Chondrocyte (in vitro differentiated cells): ENCODE data around the gene CST9. TPM values are rescaled to one million over a fixed set of nuclear protein-coding genes. Genes with fewer than 3 reads are reported as not detected.

Experiments
- DNase-seq: peaks from one replicate; pipeline ENCODE4 v3.0.0; 2021; ENCODE audit warnings: mixed read lengths, low spot score
- H3K27ac Mint-ChIP-seq: one replicate; pipeline ENCODE4 v1.8.0; 2021; ENCODE audit warnings: mild to moderate bottlenecking, moderate library complexity, mixed read lengths; ENCODE audit not compliant: unreplicated experiment
- H3K27me3 Mint-ChIP-seq: 2 replicates; pipeline ENCODE4 v1.8.0; 2021; ENCODE audit warnings: low read depth, mixed read lengths
- H3K36me3 Mint-ChIP-seq: 2 replicates; pipeline ENCODE4 v1.8.0; 2021; ENCODE audit warnings: low read depth, mixed read lengths
- H3K4me1 Mint-ChIP-seq: 2 replicates; pipeline ENCODE4 v1.8.0; 2021; ENCODE audit warnings: low read depth, mild to moderate bottlenecking, mixed read lengths
- H3K4me3 Mint-ChIP-seq: one replicate; pipeline ENCODE4 v1.8.0; 2021; ENCODE audit warnings: mild to moderate bottlenecking, moderate library complexity, mixed read lengths; ENCODE audit not compliant: unreplicated experiment
- H3K9me3 Mint-ChIP-seq: 2 replicates; pipeline ENCODE4 v1.8.0; 2021; ENCODE audit warnings: low read depth, mixed read lengths
- total RNA-seq: library from RNA; stranded (reverse); gene quantifications from 3 replicates; pipeline ENCODE4 v1.2.1, GENCODE V29; 2021
- TF ChIP-seq, protein P1 (sequence below): fragments of 200-600 bp; sonication (generic); IDR thresholded peaks from 2 replicates; pipeline ENCODE4 v1.5.0; 2021; ENCODE audit warnings: antibody characterized with exemption, mild to moderate bottlenecking, moderate library complexity

CST9 gene
- total RNA-seq, 1 donor from 2014 or later, result not detected

DNA sequence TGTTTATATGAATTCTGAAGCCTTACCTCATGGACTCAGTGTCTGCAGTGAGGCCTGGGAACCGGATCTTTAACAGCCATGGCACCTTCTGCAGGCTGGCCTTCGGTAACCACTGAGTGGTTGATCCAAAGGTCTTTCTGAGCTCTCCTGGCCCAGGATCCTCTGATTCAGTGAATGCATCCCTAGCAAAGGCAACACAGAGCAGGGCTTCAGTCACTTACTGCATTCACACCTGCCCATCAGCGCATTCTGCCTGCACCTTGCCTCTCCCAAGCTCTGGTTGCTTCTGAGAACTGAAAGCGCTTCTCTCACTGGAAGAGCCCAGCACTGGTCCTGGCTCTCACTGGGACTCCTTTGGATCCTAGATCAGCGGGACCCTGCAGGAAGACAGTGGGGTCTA is 8.4 kb upstream of the CST9 start:
- H3K4me1 Mint-ChIP-seq, result no peaks in the 10 kb centered on the region
- H3K4me3 Mint-ChIP-seq, result no peak overlapping the region
- DNase-seq, result no peak
- no peaks in the 10 kb centered on the region for H3K36me3 Mint-ChIP-seq
- H3K27ac Mint-ChIP-seq, result no peak overlapping the region
- H3K27me3 Mint-ChIP-seq, result peaks cover 4% of the 10 kb centered on the region
- TF ChIP-seq, protein P1, sequence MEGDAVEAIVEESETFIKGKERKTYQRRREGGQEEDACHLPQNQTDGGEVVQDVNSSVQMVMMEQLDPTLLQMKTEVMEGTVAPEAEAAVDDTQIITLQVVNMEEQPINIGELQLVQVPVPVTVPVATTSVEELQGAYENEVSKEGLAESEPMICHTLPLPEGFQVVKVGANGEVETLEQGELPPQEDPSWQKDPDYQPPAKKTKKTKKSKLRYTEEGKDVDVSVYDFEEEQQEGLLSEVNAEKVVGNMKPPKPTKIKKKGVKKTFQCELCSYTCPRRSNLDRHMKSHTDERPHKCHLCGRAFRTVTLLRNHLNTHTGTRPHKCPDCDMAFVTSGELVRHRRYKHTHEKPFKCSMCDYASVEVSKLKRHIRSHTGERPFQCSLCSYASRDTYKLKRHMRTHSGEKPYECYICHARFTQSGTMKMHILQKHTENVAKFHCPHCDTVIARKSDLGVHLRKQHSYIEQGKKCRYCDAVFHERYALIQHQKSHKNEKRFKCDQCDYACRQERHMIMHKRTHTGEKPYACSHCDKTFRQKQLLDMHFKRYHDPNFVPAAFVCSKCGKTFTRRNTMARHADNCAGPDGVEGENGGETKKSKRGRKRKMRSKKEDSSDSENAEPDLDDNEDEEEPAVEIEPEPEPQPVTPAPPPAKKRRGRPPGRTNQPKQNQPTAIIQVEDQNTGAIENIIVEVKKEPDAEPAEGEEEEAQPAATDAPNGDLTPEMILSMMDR, result no peak
- no peaks in the 10 kb centered on the region for H3K9me3 Mint-ChIP-seq

DNA sequence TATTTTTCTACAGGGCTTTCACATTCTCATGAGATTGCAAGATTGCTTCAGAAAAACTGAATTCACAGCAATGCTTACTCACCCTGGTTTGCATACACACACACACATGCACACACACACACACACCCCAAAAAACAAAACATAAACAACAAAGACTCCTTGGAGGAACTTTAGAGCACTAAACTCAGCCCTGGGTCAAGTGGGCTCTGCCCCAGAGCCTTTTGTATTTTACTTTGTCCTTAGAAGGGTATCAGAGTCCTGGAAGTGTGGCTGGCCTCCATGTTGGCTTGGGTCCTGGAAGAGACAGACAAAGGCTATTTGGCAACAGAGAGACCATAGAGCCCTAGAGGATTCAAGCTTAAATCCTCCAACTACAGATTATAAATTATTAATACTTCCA is 8.0 kb upstream of the CST9 start:
- H3K27ac Mint-ChIP-seq, result no peak overlapping the region
- no peaks in the 10 kb centered on the region for H3K4me1 Mint-ChIP-seq
- DNase-seq, result no peak
- H3K4me3 Mint-ChIP-seq, result no peak overlapping the region
- H3K27me3 Mint-ChIP-seq, result peaks cover 4% of the 10 kb centered on the region
- no peaks in the 10 kb centered on the region for H3K36me3 Mint-ChIP-seq
- no peaks in the 10 kb centered on the region for H3K9me3 Mint-ChIP-seq
- TF ChIP-seq, protein P1, result no peak

DNA sequence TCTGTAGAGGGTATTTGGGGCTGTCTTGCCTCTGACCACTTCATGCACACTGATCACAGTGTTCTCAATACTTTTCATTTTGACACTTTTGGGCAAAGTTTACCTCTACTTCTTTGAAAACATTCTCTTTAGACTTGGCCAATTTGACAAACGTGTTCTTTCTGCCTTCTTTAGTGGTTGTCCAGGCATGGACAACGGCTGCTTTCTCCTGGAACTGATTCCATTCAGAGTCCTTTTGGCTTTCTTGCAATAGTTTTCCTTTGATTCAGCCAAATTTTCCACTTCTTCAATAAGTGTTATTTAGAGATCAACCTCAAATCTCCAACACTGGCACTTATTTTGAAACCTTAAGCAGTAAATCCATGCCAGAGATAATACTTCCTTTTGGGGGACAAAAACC is 6.7 kb upstream of the CST9 start:
- no peaks in the 10 kb centered on the region for H3K4me1 Mint-ChIP-seq
- no peak overlapping the region for H3K27ac Mint-ChIP-seq
- no peaks in the 10 kb centered on the region for H3K9me3 Mint-ChIP-seq
- no peaks in the 10 kb centered on the region for H3K36me3 Mint-ChIP-seq
- TF ChIP-seq, protein P1, result no peak
- no peak for DNase-seq
- H3K27me3 Mint-ChIP-seq, result no peaks in the 10 kb centered on the region
- no peak overlapping the region for H3K4me3 Mint-ChIP-seq

DNA sequence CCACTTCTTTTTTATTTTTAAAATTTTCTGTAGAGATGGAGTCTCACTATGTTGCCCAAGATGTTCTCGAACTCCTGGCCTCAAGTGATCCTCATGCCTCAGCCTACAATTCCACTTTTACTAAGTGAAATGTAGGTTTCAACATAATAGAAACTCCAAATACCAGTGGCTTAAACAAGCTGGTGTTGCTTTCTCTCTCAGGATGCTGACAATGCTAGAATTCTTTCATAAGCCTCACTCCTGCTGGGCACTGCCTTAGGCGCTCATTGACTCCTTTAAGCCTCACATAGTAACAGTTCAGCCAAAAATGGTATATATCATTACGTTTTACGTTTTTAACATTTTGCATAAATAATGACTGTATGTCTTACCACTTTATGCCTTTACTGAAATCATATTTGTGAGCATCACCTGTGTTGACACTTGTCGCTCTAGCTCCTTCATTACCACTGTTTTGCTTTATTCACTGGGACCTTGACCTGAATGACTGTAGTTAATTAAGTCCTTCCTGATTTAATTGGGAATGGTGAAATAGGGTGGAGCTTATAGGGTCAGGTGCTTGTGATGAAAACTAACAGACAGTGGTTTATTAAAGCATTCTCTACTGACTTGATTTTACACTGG is 3.9 kb upstream of the CST9 start:
- no peaks in the 10 kb centered on the region for H3K36me3 Mint-ChIP-seq
- H3K4me3 Mint-ChIP-seq, result no peak overlapping the region
- TF ChIP-seq, protein P1, result no peak
- H3K9me3 Mint-ChIP-seq, result no peaks in the 10 kb centered on the region
- peaks cover 8% of the 10 kb centered on the region for H3K4me1 Mint-ChIP-seq
- H3K27ac Mint-ChIP-seq, result no peak overlapping the region
- no peak for DNase-seq
- no peaks in the 10 kb centered on the region for H3K27me3 Mint-ChIP-seq

DNA sequence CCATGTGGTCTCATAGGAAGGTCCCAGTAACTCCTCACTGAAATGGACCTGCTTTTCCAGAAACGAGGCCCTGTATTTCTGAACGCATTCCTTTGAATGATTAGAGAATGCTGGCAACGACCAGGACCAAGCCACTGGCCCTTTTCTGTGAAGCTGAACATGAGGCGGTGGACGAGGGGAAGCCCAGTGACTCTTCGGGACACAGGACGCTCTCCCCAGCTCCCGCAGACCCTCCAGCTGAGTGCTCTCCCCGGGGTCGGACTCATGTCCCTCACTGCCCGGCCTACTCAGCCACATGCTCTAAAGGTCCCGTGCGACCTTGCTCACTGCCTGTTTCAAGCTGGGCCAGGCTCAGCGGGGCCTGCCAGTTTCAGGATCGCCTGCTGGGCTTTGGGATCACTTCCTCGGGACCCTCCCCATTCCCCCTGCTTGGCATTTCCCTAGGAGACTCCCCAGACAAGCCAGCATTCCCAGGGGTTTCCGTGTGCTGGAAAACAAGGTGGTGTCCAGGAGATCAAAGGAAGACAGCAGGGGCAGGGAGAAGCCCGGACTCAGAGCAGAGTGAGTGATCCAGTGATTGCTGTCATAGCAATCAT is 2.6 kb upstream of the CST9 start:
- no peak for DNase-seq
- Mint-ChIP-seq H3K27ac (no peak overlapping the region), H3K27me3 (no peaks in the 10 kb centered on the region), H3K4me1 (peaks cover 12% of the 10 kb centered on the region), H3K9me3 (no peaks in the 10 kb centered on the region), H3K4me3 (no peak overlapping the region), H3K36me3 (no peaks in the 10 kb centered on the region)
- TF ChIP-seq, protein P1, result no peak
